ENCODE results near the gene PI4K2B.

GRCh38 chr4:25236971-25237370 is 3.1 kb downstream of the PI4K2B start:
- TF ChIP-seq CTCF (IDR thresholded peaks at IDR 0.05; ENCODE audit: low read depth, low read length, poor library complexity, severe bottlenecking) (no peak), EZH2phosphoT487 (IDR thresholded peaks at IDR 0.05; ENCODE audit: borderline replicate concordance, low read length) (no peak)

All from DOHH2 (cell line).